ENCODE data around the gene ITGB2.
A peak's percentile ranks its signal among the peaks of the same experiment; 100 is the strongest.
"Not testable (repeated sequence)": the region's sequence is repeated elsewhere in the genome, so short reads cannot be mapped to it uniquely, and the experiment has no call there.

ITGB2 gene

DNA sequence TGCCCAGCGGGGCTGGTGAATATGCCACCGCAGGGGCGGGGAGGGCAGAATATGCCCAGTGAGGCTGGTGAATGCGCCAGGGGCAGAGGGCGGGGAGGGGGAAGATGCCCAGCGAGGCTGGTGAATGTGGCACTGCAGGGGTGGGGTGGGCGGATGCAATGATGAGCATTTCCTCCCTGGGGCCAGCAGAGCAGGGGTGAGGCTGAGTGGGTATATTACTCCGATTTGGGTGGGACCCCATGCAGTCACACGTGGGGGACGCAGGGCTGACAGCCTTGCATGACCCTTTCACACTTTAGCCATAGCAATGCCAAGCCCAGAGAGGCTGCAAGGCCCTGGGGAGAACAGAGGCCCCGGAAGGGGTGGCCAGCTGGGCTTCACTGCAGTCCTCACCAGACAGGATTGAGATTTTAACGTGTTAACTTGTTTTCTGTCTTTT lies 9.9 kb upstream of the ITGB2 start:
- H3K27me3 Mint-ChIP-seq (ENCODE audit: low read depth): peaks cover 88% of the 10 kb centered on the region
- peak overlapping the region in 2 of 3 experiments; percentile 52 to 69 for H3K4me3 Mint-ChIP-seq
- no peaks in the 10 kb centered on the region for H3K9me3 Mint-ChIP-seq
- H3K27ac Mint-ChIP-seq: no peak overlapping the region
- no peaks in the 10 kb centered on the region for H3K36me3 Mint-ChIP-seq (ENCODE audit: low read depth)
- TF ChIP-seq, protein P1, sequence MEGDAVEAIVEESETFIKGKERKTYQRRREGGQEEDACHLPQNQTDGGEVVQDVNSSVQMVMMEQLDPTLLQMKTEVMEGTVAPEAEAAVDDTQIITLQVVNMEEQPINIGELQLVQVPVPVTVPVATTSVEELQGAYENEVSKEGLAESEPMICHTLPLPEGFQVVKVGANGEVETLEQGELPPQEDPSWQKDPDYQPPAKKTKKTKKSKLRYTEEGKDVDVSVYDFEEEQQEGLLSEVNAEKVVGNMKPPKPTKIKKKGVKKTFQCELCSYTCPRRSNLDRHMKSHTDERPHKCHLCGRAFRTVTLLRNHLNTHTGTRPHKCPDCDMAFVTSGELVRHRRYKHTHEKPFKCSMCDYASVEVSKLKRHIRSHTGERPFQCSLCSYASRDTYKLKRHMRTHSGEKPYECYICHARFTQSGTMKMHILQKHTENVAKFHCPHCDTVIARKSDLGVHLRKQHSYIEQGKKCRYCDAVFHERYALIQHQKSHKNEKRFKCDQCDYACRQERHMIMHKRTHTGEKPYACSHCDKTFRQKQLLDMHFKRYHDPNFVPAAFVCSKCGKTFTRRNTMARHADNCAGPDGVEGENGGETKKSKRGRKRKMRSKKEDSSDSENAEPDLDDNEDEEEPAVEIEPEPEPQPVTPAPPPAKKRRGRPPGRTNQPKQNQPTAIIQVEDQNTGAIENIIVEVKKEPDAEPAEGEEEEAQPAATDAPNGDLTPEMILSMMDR (IDR thresholded peaks at IDR 0.05; ENCODE audit: unreplicated experiment in 3 of 3): no peak
- peaks cover 19% of the 10 kb centered on the region for H3K4me1 Mint-ChIP-seq

DNA sequence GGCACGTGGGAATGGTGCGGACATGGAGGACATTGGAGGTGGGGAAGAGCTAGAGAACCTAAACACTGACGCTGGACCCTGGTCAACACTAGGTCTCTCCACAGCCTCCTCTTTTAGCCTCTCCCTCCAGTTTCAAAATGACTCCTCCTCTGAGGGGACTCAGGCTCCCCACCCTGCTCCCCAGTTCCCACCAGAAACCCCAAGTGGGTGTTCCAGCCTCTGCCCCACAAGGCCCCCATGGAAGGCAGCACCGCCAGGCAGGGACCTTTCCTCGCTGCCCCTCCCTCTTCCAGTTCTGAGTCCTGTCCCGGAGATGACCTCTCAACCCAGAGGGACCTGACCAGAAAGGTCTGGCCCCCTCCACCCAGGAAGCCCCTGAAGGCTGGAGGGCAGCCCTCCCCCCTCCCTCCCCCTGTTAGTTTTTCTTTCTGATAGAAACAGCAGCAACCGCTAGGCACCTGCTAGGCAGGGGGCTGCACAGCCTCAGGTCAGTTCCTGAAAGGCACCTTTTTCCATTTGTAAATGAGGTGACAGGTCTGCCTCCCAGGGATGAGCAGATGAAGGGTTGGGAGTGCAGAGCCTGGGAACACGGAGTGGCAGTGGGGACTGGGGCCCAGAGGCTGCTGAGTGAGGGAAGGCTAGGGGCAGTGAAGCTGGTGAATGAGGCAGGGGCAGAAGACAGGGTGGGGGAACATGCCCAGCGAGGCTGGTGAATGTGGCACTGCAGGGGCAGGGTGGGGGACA lies 9.3 kb upstream of the ITGB2 start:
- Mint-ChIP-seq H3K4me3 (peak overlapping the region in 2 of 3 experiments; percentile 40 to 51), H3K36me3 (ENCODE audit: low read depth) (no peaks in the 10 kb centered on the region), H3K4me1 (peaks cover 25% of the 10 kb centered on the region), H3K27me3 (ENCODE audit: low read depth) (peaks cover 92% of the 10 kb centered on the region), H3K9me3 (no peaks in the 10 kb centered on the region), H3K27ac (no peak overlapping the region)
- TF ChIP-seq, protein P1 (IDR thresholded peaks at IDR 0.05; ENCODE audit: unreplicated experiment in 3 of 3): no peak

DNA sequence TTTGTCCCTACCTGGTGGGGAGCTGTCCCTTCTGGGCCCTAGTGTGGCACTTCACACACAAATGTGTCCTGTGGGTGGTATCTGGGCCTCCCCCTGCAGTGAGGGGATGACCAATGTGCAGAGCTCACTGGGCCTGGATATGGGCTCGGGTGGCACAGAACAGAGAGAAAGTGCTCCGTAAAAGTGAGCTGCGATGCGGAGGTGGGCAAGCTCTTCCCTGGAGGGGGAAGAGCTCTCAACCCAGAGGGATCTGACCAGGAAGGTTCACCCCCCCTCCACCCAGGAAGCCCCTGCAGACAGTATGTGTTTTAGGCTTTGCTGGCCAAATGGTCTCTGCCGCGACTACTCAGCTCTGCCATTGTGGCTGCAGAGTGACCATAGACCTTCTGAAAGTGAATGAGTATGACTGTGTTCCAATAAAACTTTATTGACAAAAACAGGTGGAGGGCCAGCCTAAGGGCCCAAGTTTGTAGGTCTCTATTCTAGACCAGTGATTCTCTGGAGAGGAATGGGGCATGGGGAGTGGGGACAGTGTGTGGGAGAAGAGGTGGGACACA lies 8.6 kb upstream of the ITGB2 start:
- peaks cover 92% of the 10 kb centered on the region for H3K27me3 Mint-ChIP-seq (ENCODE audit: low read depth)
- TF ChIP-seq, protein P1 (IDR thresholded peaks at IDR 0.05; ENCODE audit: unreplicated experiment in 3 of 3): no peak
- no peaks in the 10 kb centered on the region for H3K9me3 Mint-ChIP-seq
- no peaks in the 10 kb centered on the region for H3K36me3 Mint-ChIP-seq (ENCODE audit: low read depth)
- peak overlapping the region in 1 of 3 experiments; percentile 51 for H3K4me3 Mint-ChIP-seq
- H3K27ac Mint-ChIP-seq: peak overlapping the region in 1 of 3 experiments; percentile 35
- H3K4me1 Mint-ChIP-seq: peaks cover 29% of the 10 kb centered on the region

DNA sequence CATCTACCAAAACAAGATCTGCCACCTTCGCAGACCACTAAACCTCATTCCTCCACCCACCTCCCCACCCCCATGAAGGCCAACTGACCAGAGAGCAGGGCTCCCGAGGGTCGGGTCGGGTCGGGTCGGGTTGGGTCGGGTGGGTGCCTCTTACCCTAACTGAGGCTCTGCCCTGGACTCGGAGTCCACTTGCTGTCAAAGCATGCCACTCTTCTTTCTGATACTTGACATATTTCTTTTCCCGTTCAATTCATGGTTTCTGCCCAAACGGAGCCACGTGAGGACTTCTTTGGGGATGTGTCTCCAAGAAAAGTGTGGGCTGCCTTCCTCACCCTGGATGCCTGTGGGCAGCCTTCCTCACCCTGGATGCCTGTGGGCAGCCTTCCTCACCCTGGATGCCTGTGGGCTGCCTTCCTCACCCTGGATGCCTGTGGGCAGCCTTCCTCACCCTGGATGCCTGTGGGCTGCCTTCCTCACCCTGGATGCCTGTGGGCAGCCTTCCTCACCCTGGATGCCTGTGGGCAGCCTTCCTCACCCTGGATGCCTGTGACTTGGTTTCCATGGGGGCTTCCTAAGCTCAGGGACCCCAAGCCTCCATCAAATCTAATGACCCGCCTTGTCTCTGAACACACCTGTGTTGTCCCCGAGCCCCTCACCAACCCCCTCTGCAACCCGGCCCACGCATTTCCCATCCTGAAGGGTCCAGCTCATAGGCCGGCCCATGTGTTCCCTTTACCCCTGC lies 8.0 kb upstream of the ITGB2 start:
- H3K4me3 Mint-ChIP-seq; H3K36me3 Mint-ChIP-seq (ENCODE audit: low read depth); H3K9me3 Mint-ChIP-seq: not testable (repeated sequence)
- H3K27ac Mint-ChIP-seq: peak overlapping the region in 1 of 3 experiments; percentile 35
- peaks cover 92% of the 10 kb centered on the region for H3K27me3 Mint-ChIP-seq (ENCODE audit: low read depth)
- H3K4me1 Mint-ChIP-seq: peaks cover 29% of the 10 kb centered on the region

DNA sequence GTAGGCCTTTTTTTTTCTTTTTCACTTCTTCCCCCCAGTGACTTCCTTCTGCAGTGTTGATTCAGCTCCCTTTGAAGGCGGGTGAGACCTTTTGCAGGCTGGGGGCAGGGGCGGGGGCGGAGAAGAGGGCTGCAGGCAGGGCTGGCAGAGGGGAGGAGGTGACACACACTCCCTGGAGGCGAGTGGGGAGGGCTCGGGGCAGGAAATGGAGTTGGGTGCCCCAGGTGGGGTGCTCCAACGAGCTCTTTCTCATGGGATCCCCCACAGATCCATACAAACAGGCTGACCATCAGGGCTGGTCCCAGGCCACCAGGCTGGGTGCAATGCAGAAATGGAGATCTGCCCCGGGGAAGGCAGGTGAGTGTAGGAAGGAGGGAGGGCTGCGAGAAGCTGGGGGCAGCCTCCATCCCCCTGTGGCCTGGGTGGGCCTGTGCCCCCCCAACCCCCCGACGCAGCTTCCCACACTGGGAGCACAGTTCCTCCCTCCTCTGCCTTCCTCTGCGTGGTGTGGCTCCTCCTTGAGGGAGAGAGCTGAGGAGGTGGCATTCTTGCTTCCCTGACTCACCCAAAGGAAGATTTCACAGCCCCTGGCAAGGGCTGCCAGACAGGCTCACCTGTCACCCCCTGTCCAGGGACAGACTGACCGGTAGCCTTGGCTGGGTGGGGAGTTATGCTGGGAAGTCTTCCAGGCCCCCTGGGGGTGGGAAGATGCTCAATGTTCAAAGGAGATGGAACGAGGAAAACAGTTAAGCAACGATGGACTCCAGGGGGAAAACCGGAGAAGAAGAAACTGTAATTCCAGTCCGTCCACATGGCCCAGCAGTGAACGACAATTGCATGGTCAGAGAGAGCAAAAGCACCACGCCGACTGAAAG lies 7.1 kb upstream of the ITGB2 start:
- Mint-ChIP-seq H3K27me3 (ENCODE audit: low read depth) (peaks cover 92% of the 10 kb centered on the region), H3K4me1 (peaks cover 29% of the 10 kb centered on the region)

More for the DNA sequence above, 7.1 kb upstream of the ITGB2 start:
- TF ChIP-seq, protein P1 (IDR thresholded peaks at IDR 0.05; ENCODE audit: unreplicated experiment in 3 of 3): no peak
- Mint-ChIP-seq H3K27ac (no peak overlapping the region), H3K4me3 (no peak overlapping the region), H3K9me3 (peaks cover 9% of the 10 kb centered on the region), H3K36me3 (ENCODE audit: low read depth) (no peaks in the 10 kb centered on the region)
